Suprapubic skin (tissue), 4 donors: ENCODE results near the gene DNAJC6. TPM values are rescaled to one million over a fixed set of nuclear protein-coding genes. Genes with fewer than 3 reads are reported as not detected.

Experiments used
- DNase-seq, 2 donors: peaks; one replicate each; pipeline ENCODE4 v3.0.0-alpha.2; 2019; ENCODE audit warnings: low spot score in 2 of 2
- H3K27ac ChIP-seq: fragments of 200-600 bp; sonication (generic); one replicate; pipeline ENCODE4 v1.5.1; 2019
- H3K27me3 ChIP-seq: fragments of 200-600 bp; sonication (generic); one replicate; pipeline ENCODE4 v1.5.1; 2019
- H3K36me3 ChIP-seq: fragments of 200-600 bp; sonication (generic); one replicate; pipeline ENCODE4 v1.5.1; 2019
- H3K4me1 ChIP-seq: fragments of 200-600 bp; sonication (generic); one replicate; pipeline ENCODE4 v1.5.1; 2019
- H3K4me3 ChIP-seq: fragments of 200-600 bp; sonication (generic); one replicate; pipeline ENCODE4 v1.5.1; 2019; ENCODE audit warnings: mild to moderate bottlenecking
- H3K9me3 ChIP-seq: fragments of 200-600 bp; sonication (generic); one replicate; pipeline ENCODE4 v1.5.1; 2019
- EP300 ChIP-seq: sonication (generic); formaldehyde crosslinking; IDR thresholded peaks from one replicate; pipeline ENCODE4 v1.6.1; 2017; ENCODE audit warnings: antibody characterized with exemption
- POLR2A ChIP-seq, 2 donors: fragments of 450-650 bp; IDR thresholded peaks; one replicate each; pipeline ENCODE4 v1.6.1; 2017; ENCODE audit warnings: antibody characterized with exemption in 2 of 2, mild to moderate bottlenecking in 2 of 2, moderate library complexity in 2 of 2
- POLR2AphosphoS5 ChIP-seq, 3 donors: sonication (generic); formaldehyde crosslinking; IDR thresholded peaks; one replicate each; pipeline ENCODE4 v1.6.1; 2017; ENCODE audit warnings: antibody characterized with exemption in 3 of 3
- WGBS: methylation state at CpG from one replicate; pipeline ENCODE4 v1.1.5; 2018; 5-methylcytosine and 5-hydroxymethylcytosine counted together
- total RNA-seq, 4 donors: library from RNA; depleted of rRNA; stranded (reverse); fragments of >200 nt; gene quantifications; one replicate each; pipeline ENCODE4 v1.1.0, GENCODE V29; 2016
- TF ChIP-seq, protein P1 (sequence below), 2 donors: fragments of 200-600 bp in 1 of 2; fragments of 450-650 bp in 1 of 2; sonication (generic) in 1 of 2; IDR thresholded peaks; one replicate each; pipeline ENCODE4 v1.5.1; 2016 to 2019; ENCODE audit warnings: antibody characterized with exemption in 2 of 2, mild to moderate bottlenecking in 1 of 2, moderate library complexity in 1 of 2

The DNAJC6 gene
- total RNA-seq, 4 donors from 2014 or later = 1.7 to 3.8 (median 3.5) TPM

GRCh38 chr1:65425006-65425405 is 115.7 kb downstream of the DNAJC6 start:
- no peak for DNase-seq
- peaks cover 44% of the 10 kb centered on the region for H3K4me1 ChIP-seq
- H3K36me3 ChIP-seq = peaks cover 32% of the 10 kb centered on the region
- H3K27ac ChIP-seq = no peak overlapping the region
- TF ChIP-seq POLR2A (IDR thresholded peaks at IDR 0.05) (no peak), POLR2AphosphoS5 (IDR thresholded peaks at IDR 0.05) (no peak), EP300 (no peak)
- TF ChIP-seq, protein P1, sequence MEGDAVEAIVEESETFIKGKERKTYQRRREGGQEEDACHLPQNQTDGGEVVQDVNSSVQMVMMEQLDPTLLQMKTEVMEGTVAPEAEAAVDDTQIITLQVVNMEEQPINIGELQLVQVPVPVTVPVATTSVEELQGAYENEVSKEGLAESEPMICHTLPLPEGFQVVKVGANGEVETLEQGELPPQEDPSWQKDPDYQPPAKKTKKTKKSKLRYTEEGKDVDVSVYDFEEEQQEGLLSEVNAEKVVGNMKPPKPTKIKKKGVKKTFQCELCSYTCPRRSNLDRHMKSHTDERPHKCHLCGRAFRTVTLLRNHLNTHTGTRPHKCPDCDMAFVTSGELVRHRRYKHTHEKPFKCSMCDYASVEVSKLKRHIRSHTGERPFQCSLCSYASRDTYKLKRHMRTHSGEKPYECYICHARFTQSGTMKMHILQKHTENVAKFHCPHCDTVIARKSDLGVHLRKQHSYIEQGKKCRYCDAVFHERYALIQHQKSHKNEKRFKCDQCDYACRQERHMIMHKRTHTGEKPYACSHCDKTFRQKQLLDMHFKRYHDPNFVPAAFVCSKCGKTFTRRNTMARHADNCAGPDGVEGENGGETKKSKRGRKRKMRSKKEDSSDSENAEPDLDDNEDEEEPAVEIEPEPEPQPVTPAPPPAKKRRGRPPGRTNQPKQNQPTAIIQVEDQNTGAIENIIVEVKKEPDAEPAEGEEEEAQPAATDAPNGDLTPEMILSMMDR (IDR thresholded peaks at IDR 0.05) = no peak
- H3K4me3 ChIP-seq = no peak overlapping the region
- no peaks in the 10 kb centered on the region for H3K9me3 ChIP-seq
- H3K27me3 ChIP-seq = no peaks in the 10 kb centered on the region
- WGBS = 97% methylated on average over 2 of the region's 2 CpGs

DNA sequence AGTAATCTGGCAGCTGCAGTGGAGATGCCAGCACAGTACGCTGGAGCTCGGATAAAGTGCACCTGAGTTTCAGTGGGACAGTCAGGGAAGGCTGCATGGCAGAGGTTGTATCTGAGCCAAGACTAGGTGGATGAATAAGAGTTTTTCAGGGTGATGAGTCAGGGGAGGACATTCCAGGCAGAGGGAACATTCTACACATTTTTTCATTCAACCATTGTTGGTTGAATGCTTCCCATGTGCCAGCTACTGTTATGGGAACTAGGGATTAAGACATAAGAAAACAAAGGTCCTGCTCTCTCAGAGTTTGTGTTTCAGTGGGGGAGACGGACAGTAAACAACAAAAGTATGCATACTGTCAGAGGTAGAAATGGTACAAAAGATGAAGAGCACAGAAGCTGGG is 116.4 kb downstream of the DNAJC6 start:
- no peak for DNase-seq
- Histone ChIP-seq H3K27ac (no peak overlapping the region), H3K36me3 (peaks cover 32% of the 10 kb centered on the region), H3K4me1 (peaks cover 49% of the 10 kb centered on the region), H3K4me3 (no peak overlapping the region), H3K27me3 (no peaks in the 10 kb centered on the region), H3K9me3 (no peaks in the 10 kb centered on the region)
- WGBS = 93% methylated on average over 3 of the region's 3 CpGs
- TF ChIP-seq POLR2AphosphoS5 (IDR thresholded peaks at IDR 0.05) (no peak), EP300 (no peak), POLR2A (IDR thresholded peaks at IDR 0.05) (no peak)
- TF ChIP-seq, protein P1 (IDR thresholded peaks at IDR 0.05) = no peak

- no peak overlapping the region for H3K4me3 ChIP-seq
- no peak for DNase-seq
- H3K9me3 ChIP-seq = no peaks in the 10 kb centered on the region
- H3K27ac ChIP-seq = peak overlapping the region; percentile 32
- WGBS = 99% methylated on average over 2 of the region's 2 CpGs
- H3K36me3 ChIP-seq = peaks cover 44% of the 10 kb centered on the region
- peaks cover 31% of the 10 kb centered on the region for H3K4me1 ChIP-seq
- no peak for TF ChIP-seq POLR2A (IDR thresholded peaks at IDR 0.05)
- TF ChIP-seq, protein P1 (IDR thresholded peaks at IDR 0.05) = no peak
- TF ChIP-seq POLR2AphosphoS5 (IDR thresholded peaks at IDR 0.05) = no peak
- no peak for TF ChIP-seq EP300
- H3K27me3 ChIP-seq = no peaks in the 10 kb centered on the region
Observed at GRCh38 chr1:65429078-65429477, 119.7 kb downstream of the DNAJC6 start.

GRCh38 chr1:65429806-65430205 is 120.5 kb downstream of the DNAJC6 start:
- WGBS = 56% methylated on average over 7 of the region's 7 CpGs
- peaks cover 49% of the 10 kb centered on the region for H3K36me3 ChIP-seq
- H3K4me1 ChIP-seq = peaks cover 28% of the 10 kb centered on the region
- H3K9me3 ChIP-seq = no peaks in the 10 kb centered on the region
- no peak overlapping the region for H3K4me3 ChIP-seq
- peak overlapping the region; percentile 62 for H3K27ac ChIP-seq
- no peak for DNase-seq
- H3K27me3 ChIP-seq = no peaks in the 10 kb centered on the region
- TF ChIP-seq POLR2AphosphoS5 (IDR thresholded peaks at IDR 0.05) (peak in 2 of 3 donors; percentile 17 to 72), POLR2A (IDR thresholded peaks at IDR 0.05) (no peak)

- no peak for DNase-seq
- no peak overlapping the region for H3K4me3 ChIP-seq
- H3K4me1 ChIP-seq = peaks cover 31% of the 10 kb centered on the region
- WGBS = 56% methylated on average over 1 of the region's 1 CpG
- H3K9me3 ChIP-seq = no peaks in the 10 kb centered on the region
- no peak for TF ChIP-seq POLR2AphosphoS5 (IDR thresholded peaks at IDR 0.05)
- TF ChIP-seq, protein P1 (IDR thresholded peaks at IDR 0.05) = peak; percentile 16 to 22
- H3K36me3 ChIP-seq = peaks cover 42% of the 10 kb centered on the region
- no peaks in the 10 kb centered on the region for H3K27me3 ChIP-seq
- H3K27ac ChIP-seq = peak overlapping the region; percentile 62
Observed at GRCh38 chr1:65431111-65431705, 121.9 kb downstream of the DNAJC6 start.

DNA sequence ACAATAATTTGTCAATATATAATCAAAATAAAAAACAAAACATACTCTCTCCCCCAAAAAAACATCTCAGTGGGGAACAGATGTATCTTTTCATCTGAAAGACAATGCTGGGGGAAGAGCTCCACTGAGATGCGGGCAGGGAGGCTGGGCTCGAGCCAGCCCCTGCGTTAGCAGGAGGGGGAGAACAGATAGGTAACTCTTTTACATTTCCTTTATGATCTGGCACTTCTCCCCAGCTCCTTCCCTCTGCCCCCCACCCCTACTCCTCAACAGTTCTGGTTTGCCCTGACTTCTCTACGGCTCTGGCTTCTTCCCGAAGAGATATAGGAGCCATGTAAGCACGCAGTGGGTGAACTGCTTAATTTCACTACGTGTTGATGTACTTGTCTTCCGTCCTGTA is 123.6 kb downstream of the DNAJC6 start:
- no peak overlapping the region for H3K27ac ChIP-seq

More for the DNA sequence above, 123.6 kb downstream of the DNAJC6 start:
- Histone ChIP-seq H3K4me3 (no peak overlapping the region), H3K4me1 (peaks cover 31% of the 10 kb centered on the region), H3K9me3 (no peaks in the 10 kb centered on the region), H3K27me3 (no peaks in the 10 kb centered on the region), H3K36me3 (peaks cover 24% of the 10 kb centered on the region)
- 79% methylated on average over 8 of the region's 8 CpGs for WGBS
- TF ChIP-seq, protein P1 (IDR thresholded peaks at IDR 0.05) = no peak
- TF ChIP-seq POLR2AphosphoS5 (IDR thresholded peaks at IDR 0.05) (no peak), EP300 (no peak), POLR2A (IDR thresholded peaks at IDR 0.05) (no peak)
- no peak for DNase-seq
